Effector CD8-positive, alpha-beta T cell (primary cell): ENCODE measurements around the gene MYMX.
"Not testable (repeated sequence)": the region's sequence is repeated elsewhere in the genome, so short reads cannot be mapped to it uniquely, and the experiment has no call there.

Experiments used
- DNase-seq: peaks from one replicate; lab custom pipeline; 2025; lab: John Stamatoyannopoulos, UW

Gene MYMX

GRCh38 chr6:44219815-44220784 is 3.4 kb downstream of the MYMX start:
- no peak for DNase-seq

GRCh38 chr6:44220913-44221290 is 4.2 kb downstream of the MYMX start:
- DNase-seq, result no peak

GRCh38 chr6:44221291-44221960 is 4.7 kb downstream of the MYMX start:
- peak; percentile 48 for DNase-seq

- DNase-seq, result no peak
Measured at GRCh38 chr6:44221961-44222335, 5.2 kb downstream of the MYMX start.

GRCh38 chr6:44222486-44223318 is 6.0 kb downstream of the MYMX start:
- no peak for DNase-seq

- peak; percentile 76 for DNase-seq
Measured at GRCh38 chr6:44223319-44224028, 6.7 kb downstream of the MYMX start, which contains the start of gene SLC29A1. TSS of gene SLC29A1 (plus strand) at chr6:44223595. CDS start at chr6:44227314, 3,719 bp downstream.

GRCh38 chr6:44224029-44224964 is 7.6 kb downstream of the MYMX start:
- no peak for DNase-seq

- no peak for DNase-seq
Measured at GRCh38 chr6:44224965-44225305, 8.2 kb downstream of the MYMX start.

- DNase-seq, result no peak
Measured at GRCh38 chr6:44225579-44226325, 9.0 kb downstream of the MYMX start.

GRCh38 chr6:44226368-44227147 is 9.8 kb downstream of the MYMX start:
- DNase-seq, result no peak

- DNase-seq, result no peak
Measured at GRCh38 chr6:44227148-44227793, 10.5 kb downstream of the MYMX start.

GRCh38 chr6:44228031-44228430 is 11.3 kb downstream of the MYMX start:
- DNase-seq, result no peak

GRCh38 chr6:44228433-44228832 is 11.7 kb downstream of the MYMX start:
- no peak for DNase-seq

- no peak for DNase-seq
Measured at GRCh38 chr6:44228836-44229235, 12.1 kb downstream of the MYMX start.

GRCh38 chr6:44229376-44230033 is 12.8 kb downstream of the MYMX start:
- no peak for DNase-seq

GRCh38 chr6:44230034-44230675 is 13.4 kb downstream of the MYMX start:
- DNase-seq, result no peak

GRCh38 chr6:44231426-44231825 is 14.7 kb downstream of the MYMX start:
- not testable (repeated sequence) for DNase-seq
